ENCODE data around the gene KRT222. TPM values are rescaled to one million over a fixed set of nuclear protein-coding genes. Genes with fewer than 3 reads are reported as not detected.
A peak's percentile ranks its signal among the peaks of the same experiment; 100 is the strongest.

Gene KRT222
- total and polyA plus RNA-seq, 2 of the 13 experiments (the other 11 are each of a cell fraction or from before 2014, with no cell fraction given): not detected

DNA sequence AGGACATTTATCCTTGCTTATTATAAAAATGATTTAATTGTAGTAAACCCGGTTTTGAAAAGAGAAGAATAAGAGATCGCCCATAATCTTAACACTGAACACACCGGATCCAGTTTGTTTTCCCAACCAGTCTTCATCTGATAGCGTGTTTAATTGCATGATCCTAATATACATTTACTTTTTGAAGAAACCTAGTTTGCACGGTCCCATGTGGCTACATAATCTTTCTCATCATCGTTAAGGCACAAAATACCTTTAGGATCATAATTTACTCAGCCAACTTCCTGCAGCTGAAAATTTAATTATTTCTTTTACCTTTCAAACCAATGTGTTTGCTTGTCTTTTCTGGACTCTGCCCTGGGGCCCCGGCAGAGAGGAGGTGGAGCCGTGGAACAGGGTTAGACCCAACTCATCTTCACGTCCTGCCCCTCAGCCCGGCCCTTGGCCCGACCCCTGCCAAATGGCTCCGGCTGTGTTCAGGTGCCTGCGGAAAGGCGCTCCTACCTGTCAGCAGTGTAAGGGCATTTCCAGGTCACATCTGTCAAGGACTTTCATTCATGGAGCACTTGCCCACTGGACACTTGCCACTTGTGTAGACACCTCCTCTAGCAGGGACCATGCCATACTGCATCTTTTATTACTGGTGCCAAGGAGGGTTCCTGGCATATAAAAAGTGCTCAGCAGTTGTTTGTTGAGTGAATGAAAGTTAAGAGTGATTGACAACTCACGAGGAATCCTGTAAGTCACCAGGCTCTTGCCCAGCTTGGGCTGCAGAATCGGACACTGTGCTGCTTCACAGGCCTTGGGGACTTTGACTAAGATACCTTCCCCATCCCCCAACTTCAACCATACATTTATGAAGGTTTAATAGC is 46.0 kb downstream of the KRT222 start (continued):
- TF ChIP-seq RERE (CRISPR knock-in tag; IDR thresholded peaks at IDR 0.05; ENCODE audit: low read depth) (no peak), ZNF496 (CRISPR knock-in tag; IDR thresholded peaks at IDR 0.05; ENCODE audit: insufficient replicate concordance) (no peak), ZNF3 (CRISPR knock-in tag; IDR thresholded peaks at IDR 0.05) (peak; percentile 89; the same call in 1 of the 2 replicates), SOX13 (IDR thresholded peaks at IDR 0.05) (no peak), SOX13 (CRISPR knock-in tag; conservative IDR thresholded peaks at IDR 0.05 in 1 of 2, IDR thresholded peaks at IDR 0.05 in 1 of 2) (no peak), GLI4 (CRISPR knock-in tag; IDR thresholded peaks at IDR 0.05; ENCODE audit: borderline replicate concordance) (0 out of 2 replicates have a peak, but pooled peaks have one; percentile 74), ATM (IDR thresholded peaks at IDR 0.05; ENCODE audit: borderline replicate concordance) (no peak), ZBTB44 (CRISPR knock-in tag; IDR thresholded peaks at IDR 0.05) (no peak), ZNF720 (CRISPR knock-in tag; IDR thresholded peaks at IDR 0.05) (no peak), STAT6 (CRISPR knock-in tag; IDR thresholded peaks at IDR 0.05; ENCODE audit: borderline replicate concordance) (no peak), ZNF20 (CRISPR knock-in tag; IDR thresholded peaks at IDR 0.05) (no peak), GPN1 (CRISPR knock-in tag; IDR thresholded peaks at IDR 0.05; ENCODE audit: borderline replicate concordance) (no peak), ZNF761 (CRISPR knock-in tag; conservative IDR thresholded peaks at IDR 0.05) (no peak), RARA (CRISPR knock-in tag; IDR thresholded peaks at IDR 0.05) (no peak; the same call in 1 of the 2 replicates), SP140L (CRISPR knock-in tag; IDR thresholded peaks at IDR 0.05; ENCODE audit: borderline replicate concordance) (no peak), TBP (CRISPR knock-in tag; IDR thresholded peaks at IDR 0.05) (no peak), PATZ1 (CRISPR knock-in tag; IDR thresholded peaks at IDR 0.05) (0 out of 2 replicates have a peak, but pooled peaks have one; percentile 25)

Data from HepG2 (cell line).